Peyer's patch (tissue), 4 donors: ENCODE measurements around the gene CYTH2.

ENCODE experiments used
- POLR2A ChIP-seq, 2 donors: fragments of 450-650 bp; IDR thresholded peaks; one replicate each; pipeline ENCODE4 v1.5.1; 2017; ENCODE audit warnings: antibody characterized with exemption in 2 of 2, mild to moderate bottlenecking in 2 of 2, moderate library complexity in 2 of 2
- TF ChIP-seq, protein P1 (sequence below), 6 experiments: fragments of 450-650 bp in 4 of 6; fragments of 200-600 bp in 2 of 6; sonication (generic) in 1 of 6; IDR thresholded peaks; one replicate each; pipeline ENCODE4 v1.5.1; 2017 to 2019; ENCODE audit warnings: antibody characterized with exemption in 6 of 6, mild to moderate bottlenecking in 3 of 6, moderate library complexity in 1 of 6

DNA sequence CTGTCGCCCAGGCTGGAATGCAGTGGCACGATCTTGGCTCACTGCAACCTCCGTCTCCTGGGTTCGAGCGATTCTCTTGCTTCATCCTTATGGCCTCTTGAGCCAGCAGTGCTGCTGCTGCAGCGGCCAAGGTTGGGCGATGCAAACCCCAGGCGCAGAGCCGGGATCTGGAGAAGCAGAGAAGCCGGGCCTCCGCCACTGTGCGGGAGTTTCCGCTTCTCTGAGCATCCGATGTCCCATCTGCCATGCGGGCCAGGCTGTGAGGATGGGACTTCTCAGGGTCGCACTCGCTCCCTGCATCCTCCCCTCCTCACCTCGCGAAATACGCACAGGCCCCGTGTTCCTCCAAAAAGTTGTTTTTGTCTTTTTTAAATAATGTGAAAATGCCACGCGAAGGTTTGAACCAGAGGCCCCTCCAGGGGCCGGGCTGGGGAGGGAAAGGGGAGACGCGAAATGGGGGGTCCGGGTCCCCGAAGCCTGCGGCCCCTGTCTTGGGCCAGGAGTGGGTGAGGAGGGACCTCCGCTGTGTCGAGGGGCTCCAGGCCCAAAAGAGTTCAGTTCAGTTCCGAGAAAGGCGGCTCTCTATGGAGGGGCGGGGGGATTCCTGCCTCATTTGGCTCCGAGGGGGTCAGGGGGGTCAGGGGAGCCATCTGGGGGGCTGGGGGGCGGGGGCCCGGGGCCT lies 15.9 kb downstream of the CYTH2 start:
- TF ChIP-seq, protein P1, sequence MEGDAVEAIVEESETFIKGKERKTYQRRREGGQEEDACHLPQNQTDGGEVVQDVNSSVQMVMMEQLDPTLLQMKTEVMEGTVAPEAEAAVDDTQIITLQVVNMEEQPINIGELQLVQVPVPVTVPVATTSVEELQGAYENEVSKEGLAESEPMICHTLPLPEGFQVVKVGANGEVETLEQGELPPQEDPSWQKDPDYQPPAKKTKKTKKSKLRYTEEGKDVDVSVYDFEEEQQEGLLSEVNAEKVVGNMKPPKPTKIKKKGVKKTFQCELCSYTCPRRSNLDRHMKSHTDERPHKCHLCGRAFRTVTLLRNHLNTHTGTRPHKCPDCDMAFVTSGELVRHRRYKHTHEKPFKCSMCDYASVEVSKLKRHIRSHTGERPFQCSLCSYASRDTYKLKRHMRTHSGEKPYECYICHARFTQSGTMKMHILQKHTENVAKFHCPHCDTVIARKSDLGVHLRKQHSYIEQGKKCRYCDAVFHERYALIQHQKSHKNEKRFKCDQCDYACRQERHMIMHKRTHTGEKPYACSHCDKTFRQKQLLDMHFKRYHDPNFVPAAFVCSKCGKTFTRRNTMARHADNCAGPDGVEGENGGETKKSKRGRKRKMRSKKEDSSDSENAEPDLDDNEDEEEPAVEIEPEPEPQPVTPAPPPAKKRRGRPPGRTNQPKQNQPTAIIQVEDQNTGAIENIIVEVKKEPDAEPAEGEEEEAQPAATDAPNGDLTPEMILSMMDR (IDR thresholded peaks at IDR 0.05), result no peak
- no peak for TF ChIP-seq POLR2A (IDR thresholded peaks at IDR 0.05)
